Breast epithelium (tissue), 4 donors: ENCODE results near the gene KIAA0319L. TPM values are rescaled to one million over a fixed set of nuclear protein-coding genes. Genes with fewer than 3 reads are reported as not detected.
A peak's percentile ranks its signal among the peaks of the same experiment; 100 is the strongest.

Experiments
- DNase-seq, 2 donors: peaks; one replicate each; pipeline ENCODE4 v3.0.0-alpha.2; 2019; ENCODE audit warnings: low spot score in 2 of 2
- H3K27ac ChIP-seq, 2 donors: fragments of 200-600 bp; sonication (generic) in 1 of 2; one replicate each; pipeline ENCODE4 v1.5.1; 2016 to 2019; ENCODE audit warnings: mild to moderate bottlenecking in 1 of 2
- H3K27me3 ChIP-seq, 2 donors: fragments of 200-600 bp; sonication (generic) in 1 of 2; one replicate each; pipeline versions ENCODE4 v1.5.1 to v1.6.0; 2017 to 2019; ENCODE audit warnings: control low read depth in 1 of 2, mild to moderate bottlenecking in 1 of 2
- H3K36me3 ChIP-seq: fragments of 200-600 bp; one replicate; pipeline ENCODE4 v1.5.1; 2019
- H3K4me1 ChIP-seq, 2 donors: fragments of 200-600 bp; sonication (generic); one replicate each; pipeline ENCODE4 v1.5.1; 2016 to 2019; ENCODE audit warnings: control low read depth in 1 of 2
- H3K4me3 ChIP-seq, 3 donors: fragments of 200-600 bp; sonication (generic); 1 replicate in 2 of 3; 2 replicates in 1 of 3; pipeline ENCODE4 v1.5.1; 2016 to 2019; ENCODE audit warnings: mild to moderate bottlenecking in 3 of 3, moderate library complexity in 2 of 3
- H3K9me3 ChIP-seq, 2 donors: fragments of 200-600 bp; sonication (generic) in 1 of 2; one replicate each; pipeline ENCODE4 v1.5.1; 2016 to 2019; ENCODE audit warnings: control low read depth in 1 of 2
- CTCF ChIP-seq, 3 donors: fragments of 450-650 bp; IDR thresholded peaks; one replicate each; pipeline ENCODE4 v1.5.1; 2016 to 2017; ENCODE audit warnings: antibody characterized with exemption in 3 of 3, mild to moderate bottlenecking in 3 of 3, moderate library complexity in 3 of 3
- POLR2A ChIP-seq: fragments of 450-650 bp; IDR thresholded peaks from one replicate; pipeline ENCODE4 v1.6.1; 2016; ENCODE audit warnings: antibody characterized with exemption, mild to moderate bottlenecking, moderate library complexity
- POLR2AphosphoS5 ChIP-seq, 3 donors: sonication (generic); formaldehyde crosslinking; IDR thresholded peaks; one replicate each; pipeline ENCODE4 v1.6.1; 2017; ENCODE audit warnings: antibody characterized with exemption in 3 of 3
- intact Hi-C: fragments of 100-400 bp; cut with DNase I; formaldehyde crosslinking; loops from one replicate; pipeline ENCODE4 v1.15.1; 2023; ENCODE audit warnings: low total_unique reads
- total RNA-seq, 3 donors: library from RNA; depleted of rRNA; stranded (reverse); fragments of >200 nt; gene quantifications; one replicate each; pipeline ENCODE4 v1.1.0, GENCODE V29; 2016

The KIAA0319L gene
- total RNA-seq, 3 donors from 2014 or later: 49.0 to 104 (median 103) TPM

- intact Hi-C loops: loop anchor here (10.0 kb wide), 1 partner anchor 118 kb away; no protein-coding TSS in a partner anchor
- Histone ChIP-seq H3K9me3 (no peaks in the 10 kb centered on the region), H3K4me3 (no peak overlapping the region), H3K27ac (no peak overlapping the region), H3K27me3 (no peaks in the 10 kb centered on the region), H3K4me1 (peaks cover 0 to 6% of the 10 kb centered on the region in 2 donors), H3K36me3 (no peaks in the 10 kb centered on the region)
- TF ChIP-seq POLR2A (no peak), CTCF (IDR thresholded peaks at IDR 0.05) (no peak)
- no peak for DNase-seq
These were observed 6.0 kb upstream of the KIAA0319L start for GRCh38 chr1:35563166-35563565.

GRCh38 chr1:35561972-35562680 is 4.9 kb upstream of the KIAA0319L start:
- peaks cover 0 to 8% of the 10 kb centered on the region in 2 donors for H3K4me1 ChIP-seq
- H3K27me3 ChIP-seq: no peaks in the 10 kb centered on the region
- no peak for DNase-seq
- H3K9me3 ChIP-seq: no peaks in the 10 kb centered on the region
- TF ChIP-seq POLR2AphosphoS5 (IDR thresholded peaks at IDR 0.05): no peak
- TF ChIP-seq CTCF (IDR thresholded peaks at IDR 0.05): no peak
- no peak for TF ChIP-seq POLR2A
- no peak overlapping the region for H3K27ac ChIP-seq
- no peaks in the 10 kb centered on the region for H3K36me3 ChIP-seq
- intact Hi-C loops: loop anchor here (10.0 kb wide), 1 partner anchor 117 kb away; no protein-coding TSS in a partner anchor
- no peak overlapping the region for H3K4me3 ChIP-seq

GRCh38 chr1:35561297-35561971 is 4.2 kb upstream of the KIAA0319L start:
- H3K4me3 ChIP-seq: peak overlapping the region in 2 of 3 donors; percentile 25 to 48
- no peaks in the 10 kb centered on the region for H3K9me3 ChIP-seq
- DNase-seq: no peak
- H3K27ac ChIP-seq: peak overlapping the region; percentile 29 to 41
- H3K4me1 ChIP-seq: peaks cover 0 to 9% of the 10 kb centered on the region in 2 donors
- H3K27me3 ChIP-seq: no peaks in the 10 kb centered on the region
- TF ChIP-seq POLR2A: no peak
- TF ChIP-seq CTCF (IDR thresholded peaks at IDR 0.05): no peak
- TF ChIP-seq POLR2AphosphoS5 (IDR thresholded peaks at IDR 0.05): no peak
- H3K36me3 ChIP-seq: no peaks in the 10 kb centered on the region
- intact Hi-C loops: loop anchor here (10.0 kb wide), 1 partner anchor 117 kb away; no protein-coding TSS in a partner anchor

- intact Hi-C loops: loop anchor here (10.0 kb wide), 1 partner anchor 116 kb away; no protein-coding TSS in a partner anchor
- H3K27ac ChIP-seq: peak overlapping the region; percentile 29 to 41
- TF ChIP-seq CTCF (IDR thresholded peaks at IDR 0.05) (peak in 1 of 3 donors; percentile 10), POLR2A (no peak)
- H3K9me3 ChIP-seq: no peaks in the 10 kb centered on the region
- DNase-seq: peak; percentile 75 to 85
- H3K4me1 ChIP-seq: peaks cover 0 to 18% of the 10 kb centered on the region in 2 donors
- no peaks in the 10 kb centered on the region for H3K27me3 ChIP-seq
- H3K36me3 ChIP-seq: no peaks in the 10 kb centered on the region
- H3K4me3 ChIP-seq: peak overlapping the region in 2 of 3 donors; percentile 25 to 48
These were observed 3.3 kb upstream of the KIAA0319L start for GRCh38 chr1:35560256-35561225.
